HG03175 (cell line): ENCODE measurements around the gene MOV10.
"Not testable (repeated sequence)": the region's sequence is repeated elsewhere in the genome, so short reads cannot be mapped to it uniquely, and the experiment has no call there.

Experiments used
- ATAC-seq: cut with Tn5 transposase; IDR thresholded peaks from one replicate; pipeline ENCODE4 v1.9.1; 2021; ENCODE audit warnings: mild to moderate bottlenecking, moderate library complexity; ENCODE audit not compliant: unreplicated experiment

The MOV10 gene

GRCh38 chr1:112674440-112674985, at the start of gene MOV10:
Gene MOV10 (plus strand): TSS chr1:112674659. CDS start chr1:112674913, 254 bp downstream.
- ATAC-seq = peak; percentile 71

GRCh38 chr1:112625696-112626095, 48.8 kb upstream of the MOV10 start:
- no peak for ATAC-seq

GRCh38 chr1:112626193-112626592, 48.3 kb upstream of the MOV10 start:
- no peak for ATAC-seq

- ATAC-seq = no peak
Observed at GRCh38 chr1:112626887-112627286, 47.6 kb upstream of the MOV10 start.

- ATAC-seq = no peak
Observed at GRCh38 chr1:112628516-112628915, 45.9 kb upstream of the MOV10 start.

- ATAC-seq = no peak
Observed at GRCh38 chr1:112629256-112629655, 45.2 kb upstream of the MOV10 start.

GRCh38 chr1:112633628-112634027, 40.8 kb upstream of the MOV10 start:
- ATAC-seq = no peak

GRCh38 chr1:112634367-112634766, 40.1 kb upstream of the MOV10 start:
- no peak for ATAC-seq

- ATAC-seq = no peak
Observed at GRCh38 chr1:112636056-112636455, 38.4 kb upstream of the MOV10 start.

- ATAC-seq = no peak
Observed at GRCh38 chr1:112636597-112637253, 37.7 kb upstream of the MOV10 start.

GRCh38 chr1:112637254-112638109, 37.0 kb upstream of the MOV10 start:
- ATAC-seq = no peak

GRCh38 chr1:112638110-112638428, 36.4 kb upstream of the MOV10 start:
- ATAC-seq = no peak

GRCh38 chr1:112640437-112640836, 34.0 kb upstream of the MOV10 start:
- ATAC-seq = not testable (repeated sequence)

GRCh38 chr1:112643080-112643479, 31.4 kb upstream of the MOV10 start:
- ATAC-seq = no peak

GRCh38 chr1:112646225-112646624, 28.2 kb upstream of the MOV10 start:
- ATAC-seq = no peak

- no peak for ATAC-seq
Observed at GRCh38 chr1:112651205-112651604, 23.3 kb upstream of the MOV10 start.

- no peak for ATAC-seq
Observed at GRCh38 chr1:112665857-112666256, 8.6 kb upstream of the MOV10 start.

- ATAC-seq = no peak
Observed at GRCh38 chr1:112666946-112667345, 7.5 kb upstream of the MOV10 start.

GRCh38 chr1:112672009-112672408, 2.5 kb upstream of the MOV10 start:
- no peak for ATAC-seq

GRCh38 chr1:112672842-112673241, 1.6 kb upstream of the MOV10 start:
- ATAC-seq = no peak

- no peak for ATAC-seq
Observed at GRCh38 chr1:112673592-112674439, 643 bp upstream of the MOV10 start.
